Karpas-422 (cell line): ENCODE results near the gene CLEC2L. TPM values are rescaled to one million over a fixed set of nuclear protein-coding genes. Genes with fewer than 3 reads are reported as not detected.

Source experiments
- DNase-seq: peaks from one replicate; pipeline ENCODE4 v3.0.0-alpha.2; 2015
- H2AFZ ChIP-seq: fragments of 200-600 bp; sonication (generic); 2 replicates; pipeline ENCODE4 v1.6.1; 2014; ENCODE audit warnings: antibody characterized with exemption, low read length, mixed read lengths
- H3K27ac ChIP-seq: fragments of 200-600 bp; sonication (generic); 2 replicates; pipeline ENCODE4 v1.5.1; 2014; ENCODE audit warnings: mild to moderate bottlenecking, low read length, moderate library complexity
- H3K27me3 ChIP-seq: fragments of 200-600 bp; sonication (generic); 2 replicates; pipeline ENCODE4 v1.6.1; 2014; ENCODE audit warnings: low read length, mixed read lengths
- H3K36me3 ChIP-seq: fragments of 200-600 bp; sonication (generic); 2 replicates; pipeline ENCODE4 v1.6.1; 2014; ENCODE audit warnings: low read length, mixed read lengths; ENCODE audit not compliant: insufficient read depth
- H3K4me1 ChIP-seq: fragments of 200-600 bp; sonication (generic); 2 replicates; pipeline ENCODE4 v1.6.1; 2014; ENCODE audit warnings: mild to moderate bottlenecking, low read length, mixed read lengths
- H3K4me2 ChIP-seq: fragments of 200-600 bp; sonication (generic); 2 replicates; pipeline ENCODE4 v1.6.1; 2014; ENCODE audit warnings: low read length, low read depth, mild to moderate bottlenecking; ENCODE audit not compliant: poor library complexity, severe bottlenecking
- H3K4me3 ChIP-seq: fragments of 200-600 bp; sonication (generic); 2 replicates; pipeline ENCODE4 v1.5.1; 2014; ENCODE audit warnings: mild to moderate bottlenecking, antibody characterized with exemption, low read length, mixed read lengths
- H3K79me2 ChIP-seq: fragments of 200-600 bp; sonication (generic); 2 replicates; pipeline ENCODE4 v1.6.1; 2014; ENCODE audit warnings: mild to moderate bottlenecking, low read length, mixed read lengths
- H3K9ac ChIP-seq: fragments of 200-600 bp; sonication (generic); 2 replicates; pipeline ENCODE4 v1.6.0; 2014; ENCODE audit warnings: low read length
- H3K9me2 ChIP-seq: fragments of 200-600 bp; sonication (generic), shearing (Covaris generic); replicated peaks from 2 replicates; pipeline ENCODE4 v1.6.0; 2014; ENCODE audit warnings: mild to moderate bottlenecking, low read length, moderate library complexity; ENCODE audit not compliant: insufficient read depth
- H3K9me3 ChIP-seq: fragments of 300-700, 200-600 bp; sonication (generic); 2 replicates; pipeline ENCODE4 v1.6.1; 2014; ENCODE audit warnings: low read length, mixed read lengths
- H4K20me1 ChIP-seq: fragments of 200-600 bp; sonication (generic); 2 replicates; pipeline ENCODE4 v1.6.1; 2014; ENCODE audit warnings: mild to moderate bottlenecking, antibody characterized with exemption, low read length, low read depth; ENCODE audit not compliant: insufficient read depth
- total RNA-seq: library from RNA; depleted of rRNA; stranded (reverse); fragments of >200 nt; shearing (Covaris generic); gene quantifications from 2 replicates; pipeline ENCODE4 v1.2.3, GENCODE V29; 2014; ENCODE audit warnings: low replicate concordance; rRNA removed

Gene CLEC2L
- not detected in 2 replicates for total RNA-seq

DNA sequence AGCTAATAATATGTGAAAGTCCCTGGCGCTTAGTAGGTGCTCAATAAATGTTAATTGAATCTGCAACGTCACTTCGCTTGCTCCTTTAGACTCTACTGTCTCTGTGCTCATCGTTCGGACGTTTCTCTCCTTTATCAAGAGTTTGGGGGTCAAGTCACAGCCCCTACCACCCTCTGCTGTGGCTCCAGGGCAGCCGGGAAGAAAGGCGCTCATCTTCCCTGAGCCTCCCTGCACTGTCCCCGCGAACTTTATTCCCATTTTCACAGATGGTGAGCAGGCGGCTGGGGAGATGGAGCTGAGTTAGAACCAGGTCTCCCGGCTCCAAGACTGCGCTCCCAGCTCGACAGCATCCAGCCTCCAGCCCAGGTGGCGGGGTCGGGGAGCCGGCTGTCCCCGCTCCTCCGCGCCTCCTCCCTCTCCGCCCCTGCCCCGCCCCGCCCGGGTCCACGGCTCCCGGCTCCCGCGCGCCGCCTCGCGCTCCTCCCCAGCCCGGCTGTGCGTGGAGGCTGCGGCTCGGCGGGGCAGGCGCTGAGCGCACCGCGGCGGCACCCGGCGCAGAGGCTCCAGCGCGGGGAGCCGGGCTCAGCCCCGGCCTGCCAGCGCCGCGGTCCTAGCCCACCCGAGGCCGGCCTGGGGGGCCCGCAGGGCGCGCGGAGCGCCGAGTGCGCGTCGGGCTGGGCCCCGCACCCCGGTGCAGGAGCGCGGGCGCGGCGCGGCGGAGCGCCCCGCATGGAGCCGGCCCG lies at the start of gene CLEC2L:
CLEC2L (plus strand) TSS at position 487 of the 743 bp plus-strand sequence; CDS start at position 730, 243 bp downstream.
- no peaks in the 10 kb centered on the region for H3K9me3 ChIP-seq
- H3K27ac ChIP-seq, result no peak within 1 kb of the TSS
- H3K4me1 ChIP-seq, result no peaks in the 10 kb centered on the region
- H2AFZ ChIP-seq, result no peak within 1 kb of the TSS
- H3K4me2 ChIP-seq, result no peak within 1 kb of the TSS
- no peak within 1 kb of the TSS for H3K4me3 ChIP-seq
- H3K9ac ChIP-seq, result no peak within 1 kb of the TSS
- H3K27me3 ChIP-seq, result no peaks in the 10 kb centered on the region
- no peak for DNase-seq
- no peaks in the 10 kb centered on the region for H3K36me3 ChIP-seq
- H3K9me2 ChIP-seq, result no peaks in the 10 kb centered on the region
- no peaks in the 10 kb centered on the region for H3K79me2 ChIP-seq
- H4K20me1 ChIP-seq, result no peaks in the 10 kb centered on the region

- Histone ChIP-seq H4K20me1 (no peaks in the 10 kb centered on the region), H3K9me3 (no peaks in the 10 kb centered on the region), H3K36me3 (no peaks in the 10 kb centered on the region), H3K9me2 (no peaks in the 10 kb centered on the region), H2AFZ (no peak overlapping the region), H3K4me3 (no peak overlapping the region), H3K4me2 (no peak overlapping the region), H3K27me3 (no peaks in the 10 kb centered on the region), H3K9ac (no peak overlapping the region), H3K27ac (no peak overlapping the region), H3K4me1 (no peaks in the 10 kb centered on the region), H3K79me2 (no peaks in the 10 kb centered on the region)
- no peak for DNase-seq
Measured at GRCh38 chr7:139476139-139476538, 47.3 kb upstream of the CLEC2L start.

GRCh38 chr7:139476891-139477290 lies 46.6 kb upstream of the CLEC2L start:
- H2AFZ ChIP-seq, result no peak overlapping the region
- H3K4me1 ChIP-seq, result no peaks in the 10 kb centered on the region
- H3K4me2 ChIP-seq, result no peak overlapping the region
- H3K9me3 ChIP-seq, result no peaks in the 10 kb centered on the region
- H3K27ac ChIP-seq, result no peak overlapping the region
- H3K79me2 ChIP-seq, result no peaks in the 10 kb centered on the region
- no peaks in the 10 kb centered on the region for H3K27me3 ChIP-seq
- H3K36me3 ChIP-seq, result no peaks in the 10 kb centered on the region
- no peaks in the 10 kb centered on the region for H3K9me2 ChIP-seq
- no peak for DNase-seq
- H3K9ac ChIP-seq, result no peak overlapping the region
- H3K4me3 ChIP-seq, result no peak overlapping the region
- H4K20me1 ChIP-seq, result no peaks in the 10 kb centered on the region

- no peak for DNase-seq
- H3K9me3 ChIP-seq, result no peaks in the 10 kb centered on the region
- no peaks in the 10 kb centered on the region for H3K27me3 ChIP-seq
- no peaks in the 10 kb centered on the region for H3K4me1 ChIP-seq
- H3K9ac ChIP-seq, result no peak overlapping the region
- no peaks in the 10 kb centered on the region for H3K36me3 ChIP-seq
- no peaks in the 10 kb centered on the region for H4K20me1 ChIP-seq
- no peaks in the 10 kb centered on the region for H3K79me2 ChIP-seq
- no peak overlapping the region for H3K27ac ChIP-seq
- H3K4me2 ChIP-seq, result no peak overlapping the region
- H3K9me2 ChIP-seq, result no peaks in the 10 kb centered on the region
- no peak overlapping the region for H3K4me3 ChIP-seq
- no peak overlapping the region for H2AFZ ChIP-seq
Measured at GRCh38 chr7:139479620-139480019, 43.9 kb upstream of the CLEC2L start.

- Histone ChIP-seq H3K4me2 (no peak overlapping the region), H2AFZ (no peak overlapping the region), H3K9me2 (no peaks in the 10 kb centered on the region), H3K9me3 (no peaks in the 10 kb centered on the region), H3K27ac (no peak overlapping the region), H3K4me1 (no peaks in the 10 kb centered on the region), H3K36me3 (no peaks in the 10 kb centered on the region), H3K79me2 (no peaks in the 10 kb centered on the region), H4K20me1 (no peaks in the 10 kb centered on the region), H3K27me3 (no peaks in the 10 kb centered on the region), H3K4me3 (no peak overlapping the region), H3K9ac (no peak overlapping the region)
- no peak for DNase-seq
Measured at GRCh38 chr7:139481364-139481763, 42.1 kb upstream of the CLEC2L start.

GRCh38 chr7:139482122-139482521 lies 41.4 kb upstream of the CLEC2L start:
- H4K20me1 ChIP-seq, result no peaks in the 10 kb centered on the region
- H3K27me3 ChIP-seq, result no peaks in the 10 kb centered on the region
- H3K79me2 ChIP-seq, result no peaks in the 10 kb centered on the region
- no peak overlapping the region for H3K9ac ChIP-seq
- H3K36me3 ChIP-seq, result no peaks in the 10 kb centered on the region
- no peak overlapping the region for H3K4me3 ChIP-seq
- H3K9me3 ChIP-seq, result no peaks in the 10 kb centered on the region
- no peak overlapping the region for H3K27ac ChIP-seq
- H3K4me2 ChIP-seq, result no peak overlapping the region
- no peaks in the 10 kb centered on the region for H3K9me2 ChIP-seq
- no peaks in the 10 kb centered on the region for H3K4me1 ChIP-seq
- DNase-seq, result no peak
- H2AFZ ChIP-seq, result no peak overlapping the region

DNA sequence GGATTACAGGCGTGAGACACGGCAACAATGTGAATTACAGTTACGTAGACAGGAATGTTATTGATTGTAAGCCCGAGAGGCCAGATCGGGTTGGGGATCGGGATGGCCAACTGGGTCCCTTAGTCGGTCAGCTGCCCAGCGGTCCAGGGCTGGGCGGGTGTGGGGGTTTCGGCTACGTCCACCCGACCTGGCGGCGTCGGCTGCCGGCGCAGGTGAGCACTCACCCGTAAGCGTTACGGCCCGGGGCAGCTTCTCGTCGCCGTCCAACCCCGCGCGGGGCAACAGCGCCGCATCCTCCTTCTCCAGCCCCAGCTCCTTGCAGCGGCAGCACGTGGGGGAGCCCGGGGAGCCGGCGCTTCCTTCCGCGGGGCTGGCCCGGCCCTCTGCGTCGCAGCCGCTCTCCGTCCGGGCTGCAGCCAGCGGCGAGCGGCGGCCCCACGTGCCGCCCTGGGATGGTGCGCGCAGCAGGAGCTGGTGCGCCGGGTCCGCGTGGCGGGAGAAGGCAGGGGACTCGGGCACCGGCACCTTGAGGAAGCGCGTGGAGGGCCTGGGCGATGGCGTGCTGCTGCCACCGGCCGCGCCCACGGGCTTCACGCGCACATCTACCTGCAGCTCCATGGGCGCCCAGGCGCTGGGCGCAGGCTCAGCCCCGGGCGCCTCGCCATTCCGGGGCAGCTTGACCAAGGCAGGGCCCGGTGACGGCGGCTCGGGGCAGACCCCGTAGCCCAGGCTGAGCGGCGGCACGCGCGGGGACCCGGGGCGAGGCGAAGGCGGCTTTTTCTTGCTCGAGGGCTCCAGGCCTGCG lies 40.6 kb upstream of the CLEC2L start:
- DNase-seq, result no peak
- no peaks in the 10 kb centered on the region for H3K36me3 ChIP-seq
- H3K4me3 ChIP-seq, result no peak overlapping the region
- H3K4me2 ChIP-seq, result no peak overlapping the region
- H3K27ac ChIP-seq, result no peak overlapping the region
- no peaks in the 10 kb centered on the region for H3K79me2 ChIP-seq
- no peaks in the 10 kb centered on the region for H4K20me1 ChIP-seq
- no peak overlapping the region for H3K9ac ChIP-seq
- H3K27me3 ChIP-seq, result no peaks in the 10 kb centered on the region
- H3K9me2 ChIP-seq, result no peaks in the 10 kb centered on the region
- no peaks in the 10 kb centered on the region for H3K9me3 ChIP-seq
- no peaks in the 10 kb centered on the region for H3K4me1 ChIP-seq
- no peak overlapping the region for H2AFZ ChIP-seq

DNA sequence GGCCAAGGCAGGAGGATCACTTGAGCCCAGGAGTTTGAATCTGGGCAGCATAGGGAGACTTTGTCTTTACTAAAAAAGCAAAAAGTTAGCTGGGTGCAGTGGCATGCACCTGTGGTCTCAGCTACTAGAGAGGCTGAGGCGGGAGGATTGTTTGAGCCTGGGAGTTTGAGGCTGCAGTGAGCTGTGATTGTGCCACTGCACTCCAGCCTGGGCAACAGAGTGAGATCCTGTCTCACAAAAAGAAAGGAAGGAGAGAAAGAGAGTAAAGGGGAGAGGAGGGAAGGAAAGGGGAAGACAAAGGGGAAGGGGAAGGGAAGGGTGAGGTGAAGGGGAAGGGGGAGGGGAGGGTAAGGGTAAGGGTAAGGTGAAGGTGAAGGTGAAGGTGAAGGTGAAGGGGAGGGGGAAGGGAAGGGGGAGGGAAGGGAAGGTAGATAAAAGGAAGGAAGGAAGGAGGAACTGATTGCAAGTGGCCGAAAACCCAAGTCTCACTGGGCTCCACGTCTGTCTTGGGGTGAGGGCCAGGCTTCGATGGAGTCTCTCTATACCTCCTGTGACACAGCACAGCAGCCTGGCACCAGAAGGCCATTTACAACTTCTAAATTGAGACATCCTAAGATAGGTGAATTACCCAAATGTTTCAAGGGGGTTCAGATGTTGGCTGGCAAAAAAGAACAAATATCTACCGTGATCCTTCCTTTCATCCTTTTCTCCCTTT lies 36.0 kb upstream of the CLEC2L start:
- Histone ChIP-seq H3K36me3 (no peaks in the 10 kb centered on the region), H3K79me2 (no peaks in the 10 kb centered on the region), H3K9me3 (no peaks in the 10 kb centered on the region), H3K9ac (no peak overlapping the region), H3K4me2 (no peak overlapping the region), H3K27ac (no peak overlapping the region), H3K9me2 (no peaks in the 10 kb centered on the region), H4K20me1 (no peaks in the 10 kb centered on the region), H3K4me1 (no peaks in the 10 kb centered on the region), H3K4me3 (no peak overlapping the region), H2AFZ (no peak overlapping the region), H3K27me3 (no peaks in the 10 kb centered on the region)
- DNase-seq, result no peak
